Esophagus squamous epithelium (tissue), 5 donors: Measurements from ENCODE around the gene ANKS1A. TPM values are rescaled to one million over a fixed set of nuclear protein-coding genes. Genes with fewer than 3 reads are reported as not detected.

Experiments
- DNase-seq: peaks from one replicate; lab custom pipeline; 2025; lab: John Stamatoyannopoulos, UW
- H3K27ac ChIP-seq, 4 donors: fragments of 200-600 bp; sonication (generic); one replicate each; pipeline ENCODE4 v1.5.1; 2016 to 2019; ENCODE audit warnings: mild to moderate bottlenecking in 1 of 4
- H3K27me3 ChIP-seq, 4 donors: fragments of 200-600 bp; sonication (generic); 1 replicate in 3 of 4; 2 replicates in 1 of 4; pipeline versions ENCODE4 v1.5.1 to v1.6.0; 2017 to 2021; ENCODE audit warnings: antibody characterized with exemption in 1 of 4
- H3K36me3 ChIP-seq, 3 donors: fragments of 200-600 bp; sonication (generic); one replicate each; pipeline ENCODE4 v1.5.1; 2016 to 2019
- H3K4me1 ChIP-seq, 3 donors: fragments of 200-600 bp; sonication (generic); one replicate each; pipeline ENCODE4 v1.5.1; 2017 to 2019
- H3K4me3 ChIP-seq, 4 donors: fragments of 200-600 bp; sonication (generic); 1 replicate in 3 of 4; 2 replicates in 1 of 4; pipeline ENCODE4 v1.5.1; 2016 to 2019; ENCODE audit warnings: mild to moderate bottlenecking in 2 of 4, moderate library complexity in 1 of 4
- H3K9me3 ChIP-seq, 3 donors: fragments of 200-600 bp; sonication (generic); one replicate each; pipeline ENCODE4 v1.5.1; 2016 to 2019
- POLR2A ChIP-seq, 4 donors: fragments of 450-650 bp; IDR thresholded peaks; one replicate each; pipeline ENCODE4 v1.6.1; 2017; ENCODE audit warnings: antibody characterized with exemption in 4 of 4, mild to moderate bottlenecking in 4 of 4, moderate library complexity in 3 of 4
- WGBS, 2 donors: methylation state at CpG; one replicate each; pipeline ENCODE4 v1.1.5; 2018; 5-methylcytosine and 5-hydroxymethylcytosine counted together
- intact Hi-C: fragments of 100-400 bp; cut with DNase I; formaldehyde crosslinking; loops from one replicate; pipeline ENCODE4 v1.15.0; 2022
- total RNA-seq, 4 donors: library from RNA; depleted of rRNA; stranded (reverse); fragments of >200 nt; gene quantifications; one replicate each; pipeline ENCODE4 v1.1.0, GENCODE V29; 2016
- TF ChIP-seq, protein P1 (sequence below), 6 experiments: fragments of 450-650 bp in 4 of 6; fragments of 200-600 bp in 2 of 6; sonication (generic) in 2 of 6; IDR thresholded peaks; one replicate each; pipeline ENCODE4 v1.5.1; 2016 to 2019; ENCODE audit warnings: antibody characterized with exemption in 6 of 6, mild to moderate bottlenecking in 4 of 6, moderate library complexity in 4 of 6
- donor health status: DM: yes; HTN: yes; CAD: no.

ANKS1A gene
- total RNA-seq, 4 donors from 2014 or later, result 12.6 to 27.1 (median 17.5) TPM

DNA sequence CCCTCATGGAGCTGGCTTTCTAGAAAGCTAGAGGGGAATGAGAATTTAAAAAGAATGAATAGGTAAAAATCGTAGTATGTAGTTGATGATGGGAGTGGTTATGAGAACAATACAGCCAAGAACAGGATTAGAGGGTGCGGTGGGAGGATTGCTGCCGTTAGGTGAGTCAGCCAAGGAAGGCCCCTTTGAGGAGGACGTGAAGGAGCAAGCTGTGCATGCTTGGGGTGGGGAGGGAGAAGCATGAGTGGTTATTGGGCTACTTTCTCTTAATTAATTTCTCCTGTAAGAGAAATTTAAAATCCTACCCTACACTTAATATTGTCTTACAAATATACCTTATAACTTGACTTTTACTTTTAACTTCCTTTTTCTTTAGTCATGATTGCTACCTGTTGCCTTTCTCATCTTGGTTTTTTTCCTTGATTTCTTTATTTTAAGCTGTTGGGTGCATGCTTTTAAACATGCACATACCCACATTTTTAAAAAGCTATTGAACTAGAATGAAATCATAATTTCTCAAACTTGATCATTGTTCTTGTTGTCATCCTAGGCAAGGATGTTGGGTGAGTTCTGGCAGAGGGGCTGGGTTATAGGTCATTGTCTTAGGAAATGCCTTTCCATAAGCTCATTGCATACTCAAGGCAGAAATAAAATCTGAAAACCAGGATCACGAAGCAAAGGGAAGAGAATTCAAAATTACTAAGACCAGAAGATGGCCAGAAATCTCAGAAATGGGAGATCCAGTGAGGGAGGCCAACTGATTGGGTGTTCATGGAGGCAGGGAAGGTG, 137.6 kb downstream of the ANKS1A start:
- H3K27ac ChIP-seq, result peak overlapping the region; percentile 76 to 92 (median 84)
- peaks cover 18 to 87% (median 56%) of the 10 kb centered on the region in 3 donors for H3K4me1 ChIP-seq
- peaks cover 0 to 13% (median 0%) of the 10 kb centered on the region in 3 donors for H3K36me3 ChIP-seq
- WGBS, 2 donors, result 32 to 44% methylated on average over 5 of the region's 5 CpGs
- intact Hi-C loops, result no loop called here
- no peaks in the 10 kb centered on the region for H3K9me3 ChIP-seq
- TF ChIP-seq POLR2A (IDR thresholded peaks at IDR 0.05), result no peak
- no peak for DNase-seq
- H3K27me3 ChIP-seq, result no peaks in the 10 kb centered on the region
- H3K4me3 ChIP-seq, result no peak overlapping the region

DNA sequence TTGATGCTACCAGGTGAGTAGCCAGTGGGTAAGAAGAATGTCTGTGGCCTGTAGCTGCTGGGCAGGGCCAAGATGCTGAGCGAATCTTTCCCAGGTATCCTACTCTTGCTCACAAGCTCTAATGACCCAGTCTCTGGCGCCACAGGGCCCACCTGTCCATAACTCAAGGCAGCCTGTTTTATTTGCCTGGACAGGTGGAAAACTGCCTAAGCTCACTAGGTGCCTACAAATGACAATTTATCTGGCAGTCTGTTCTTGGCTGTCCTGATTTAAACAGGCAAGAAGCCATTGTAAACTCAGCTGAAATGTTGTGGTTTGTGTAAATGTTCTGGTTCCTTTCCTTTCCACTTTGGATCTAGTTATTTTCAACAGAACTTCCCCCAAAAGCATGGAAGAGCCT, 138.8 kb downstream of the ANKS1A start:
- TF ChIP-seq, protein P1, sequence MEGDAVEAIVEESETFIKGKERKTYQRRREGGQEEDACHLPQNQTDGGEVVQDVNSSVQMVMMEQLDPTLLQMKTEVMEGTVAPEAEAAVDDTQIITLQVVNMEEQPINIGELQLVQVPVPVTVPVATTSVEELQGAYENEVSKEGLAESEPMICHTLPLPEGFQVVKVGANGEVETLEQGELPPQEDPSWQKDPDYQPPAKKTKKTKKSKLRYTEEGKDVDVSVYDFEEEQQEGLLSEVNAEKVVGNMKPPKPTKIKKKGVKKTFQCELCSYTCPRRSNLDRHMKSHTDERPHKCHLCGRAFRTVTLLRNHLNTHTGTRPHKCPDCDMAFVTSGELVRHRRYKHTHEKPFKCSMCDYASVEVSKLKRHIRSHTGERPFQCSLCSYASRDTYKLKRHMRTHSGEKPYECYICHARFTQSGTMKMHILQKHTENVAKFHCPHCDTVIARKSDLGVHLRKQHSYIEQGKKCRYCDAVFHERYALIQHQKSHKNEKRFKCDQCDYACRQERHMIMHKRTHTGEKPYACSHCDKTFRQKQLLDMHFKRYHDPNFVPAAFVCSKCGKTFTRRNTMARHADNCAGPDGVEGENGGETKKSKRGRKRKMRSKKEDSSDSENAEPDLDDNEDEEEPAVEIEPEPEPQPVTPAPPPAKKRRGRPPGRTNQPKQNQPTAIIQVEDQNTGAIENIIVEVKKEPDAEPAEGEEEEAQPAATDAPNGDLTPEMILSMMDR (IDR thresholded peaks at IDR 0.05), result no peak
- no peak for TF ChIP-seq POLR2A (IDR thresholded peaks at IDR 0.05)
- peak overlapping the region; percentile 76 to 92 (median 84) for H3K27ac ChIP-seq
- no peaks in the 10 kb centered on the region for H3K27me3 ChIP-seq
- H3K4me1 ChIP-seq, result peaks cover 18 to 79% (median 57%) of the 10 kb centered on the region in 3 donors
- peaks cover 0 to 9% (median 0%) of the 10 kb centered on the region in 3 donors for H3K36me3 ChIP-seq
- WGBS, 2 donors, result 71 to 92% methylated on average over 2 of the region's 2 CpGs
- H3K4me3 ChIP-seq, result no peak overlapping the region
- intact Hi-C loops, result no loop called here
- DNase-seq, result no peak
- H3K9me3 ChIP-seq, result no peaks in the 10 kb centered on the region

DNA sequence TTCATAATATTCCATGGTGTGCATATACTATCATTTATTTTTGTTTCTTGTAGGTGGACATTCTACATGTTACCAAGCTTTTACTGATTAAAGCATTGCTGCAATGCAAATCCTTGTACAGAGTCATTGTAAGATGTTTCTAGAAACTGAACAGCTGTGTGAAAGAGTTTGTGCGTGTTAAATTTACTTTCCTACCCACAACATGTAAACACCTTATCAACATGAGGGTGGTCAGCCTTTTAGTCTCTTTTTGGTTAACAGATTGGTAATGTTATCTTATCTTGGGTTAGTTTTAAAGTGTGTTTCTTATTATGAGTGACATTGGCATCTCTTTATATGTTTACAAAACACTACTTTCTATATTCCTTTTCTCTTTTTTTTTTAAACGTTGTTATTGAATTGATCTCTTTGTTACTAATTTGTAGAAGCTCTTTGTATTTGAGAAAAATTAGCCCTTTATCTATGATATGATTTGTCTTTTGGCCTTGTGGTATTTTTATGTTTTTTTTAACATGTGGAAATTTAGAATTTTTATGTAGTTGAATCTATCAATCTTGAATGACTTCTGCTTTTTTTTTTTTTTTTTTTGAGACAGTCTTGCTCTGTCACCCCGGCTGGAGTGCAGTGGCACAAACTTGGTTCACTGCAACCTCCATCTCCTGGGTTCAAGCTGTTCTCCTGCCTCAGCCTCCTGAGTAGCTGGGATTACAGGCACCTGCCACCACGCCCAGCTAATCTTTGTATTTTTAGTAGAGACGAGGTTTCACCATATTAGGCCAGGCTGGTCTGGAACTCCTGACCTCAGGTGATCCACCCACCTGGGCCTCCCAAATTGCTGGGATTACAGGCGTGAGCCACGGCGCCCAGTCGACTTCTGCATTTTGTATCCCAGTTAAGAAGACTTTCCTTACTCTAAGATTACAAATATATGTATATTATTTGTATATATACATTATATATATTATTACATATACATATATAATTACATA, 140.0 kb downstream of the ANKS1A start:
- Histone ChIP-seq H3K27ac (peak overlapping the region in 2 of 4 donors; percentile 7 to 92), H3K27me3 (no peaks in the 10 kb centered on the region)

DNA sequence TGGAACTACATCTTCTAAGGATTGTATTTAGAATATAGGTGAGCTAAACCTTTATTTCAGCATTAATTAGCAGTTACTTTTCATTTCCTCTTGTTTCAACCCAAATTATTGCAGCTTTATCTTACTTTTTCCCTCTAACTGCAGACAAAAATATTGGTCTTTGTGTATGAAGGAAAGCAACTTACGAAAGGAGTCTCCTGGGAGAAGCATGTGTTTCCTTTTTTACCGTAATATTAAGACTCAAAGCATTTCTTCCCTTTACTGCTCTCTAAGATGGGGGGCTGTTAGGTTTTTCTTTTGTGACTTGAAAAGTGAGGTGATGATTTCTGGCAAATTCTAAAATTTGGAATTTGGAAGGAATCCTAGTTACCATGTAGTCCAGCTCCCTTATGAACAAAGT, 141.0 kb downstream of the ANKS1A start:
- intact Hi-C loops, result no loop called here

More for the DNA sequence above, 140.0 kb downstream of the ANKS1A start:
- 85 to 86% methylated on average over 9 of the region's 9 CpGs for WGBS, 2 donors
- intact Hi-C loops, result no loop called here
- TF ChIP-seq, protein P1 (IDR thresholded peaks at IDR 0.05), result no peak
- no peak for TF ChIP-seq POLR2A (IDR thresholded peaks at IDR 0.05)
- no peak for DNase-seq
- H3K36me3 ChIP-seq, result peaks cover 0 to 9% (median 0%) of the 10 kb centered on the region in 3 donors
- no peaks in the 10 kb centered on the region for H3K9me3 ChIP-seq
- H3K4me1 ChIP-seq, result peaks cover 20 to 78% (median 56%) of the 10 kb centered on the region in 3 donors
- no peak overlapping the region for H3K4me3 ChIP-seq

More for the DNA sequence above, 141.0 kb downstream of the ANKS1A start:
- WGBS, 2 donors, result 69 to 80% methylated on average over 2 of the region's 2 CpGs
- Histone ChIP-seq H3K4me1 (peaks cover 23 to 78% (median 56%) of the 10 kb centered on the region in 3 donors), H3K9me3 (no peaks in the 10 kb centered on the region), H3K27me3 (no peaks in the 10 kb centered on the region), H3K4me3 (no peak overlapping the region), H3K27ac (peak overlapping the region in 1 of 4 donors; percentile 3), H3K36me3 (peaks cover 0 to 9% (median 0%) of the 10 kb centered on the region in 3 donors)
- no peak for DNase-seq
- TF ChIP-seq, protein P1 (IDR thresholded peaks at IDR 0.05), result no peak
- no peak for TF ChIP-seq POLR2A (IDR thresholded peaks at IDR 0.05)
